Ovary (tissue), 9 donors: ENCODE data around the gene MYO6. TPM values are rescaled to one million over a fixed set of nuclear protein-coding genes. Genes with fewer than 3 reads are reported as not detected.
A peak's percentile ranks its signal among the peaks of the same experiment; 100 is the strongest.

ENCODE experiments used
- DNase-seq, 5 donors: peaks; one replicate each; pipeline ENCODE4 v3.0.0-alpha.2; 2019 to 2020
- H3K27ac ChIP-seq, 2 donors: fragments of 200-600 bp; one replicate each; pipeline versions ENCODE4 v1.5.1 to v1.8.0; 2019 to 2022
- H3K27me3 ChIP-seq: fragments of 200-600 bp; one replicate; pipeline ENCODE4 v1.8.0; 2022
- H3K36me3 ChIP-seq: fragments of 200-600 bp; sonication (generic); one replicate; pipeline ENCODE4 v1.5.1; 2019
- H3K4me1 ChIP-seq: one replicate; pipeline ENCODE4 v1.8.1; 2013; ENCODE audit warnings: mild to moderate bottlenecking, moderate library complexity; ENCODE audit not compliant: insufficient read depth
- H3K4me3 ChIP-seq: fragments of 200-600 bp; sonication (generic); one replicate; pipeline ENCODE4 v1.5.1; 2017
- H3K9me3 ChIP-seq, 2 donors: fragments of 200-600 bp in 1 of 2; sonication (generic) in 1 of 2; one replicate each; pipeline versions ENCODE4 v1.5.1 to v1.8.1; 2013 to 2019; ENCODE audit warnings: mild to moderate bottlenecking in 1 of 2, moderate library complexity in 1 of 2
- CTCF ChIP-seq, 3 donors: fragments of 450-650 bp in 2 of 3; fragments of 200-600 bp in 1 of 3; IDR thresholded peaks; one replicate each; pipeline versions ENCODE4 v1.5.1 to v1.8.0; 2016 to 2022; ENCODE audit warnings: antibody characterized with exemption in 3 of 3, mild to moderate bottlenecking in 1 of 3
- EP300 ChIP-seq: sonication (generic); formaldehyde crosslinking; IDR thresholded peaks from one replicate; pipeline ENCODE4 v1.6.1; 2017; ENCODE audit warnings: antibody characterized with exemption
- POLR2A ChIP-seq: fragments of 450-650 bp; IDR thresholded peaks from one replicate; pipeline ENCODE4 v1.6.1; 2017; ENCODE audit warnings: antibody characterized with exemption, mild to moderate bottlenecking, moderate library complexity
- WGBS, 3 donors: extraction: QIAGEN DNeasy Blood & Tissue Kit in 1 of 3; methylation state at CpG; one replicate each; pipeline versions ENCODE4 v1.1.5 to v1.1.7; 2013 to 2017; 5-methylcytosine and 5-hydroxymethylcytosine counted together
- intact Hi-C, 4 donors: fragments of 100-400 bp; cut with DNase I; formaldehyde crosslinking; loops; one replicate each; pipeline versions ENCODE4 v1.11.0 to v1.15.1; 2022 to 2023
- polyA plus RNA-seq, 2 donors: library from polyadenylated mRNA; stranded (reverse); fragments of 200-250 nt in 1 of 2; fragments of 350-450 nt in 1 of 2; fragmentation: Illumina TruSeq in 1 of 2; extraction: RNeasy Lipid Tissue Mini Kit (QIAGEN cat#74804) in 1 of 2; gene quantifications; one replicate each; pipeline ENCODE4 v1.2.3, GENCODE V29; 2013 to 2014
- total RNA-seq, 7 donors: library from RNA; depleted of rRNA in 2 of 7; stranded (reverse); fragments of >200 nt in 2 of 7; fragmentation: NEBNext Ultra II Directional in 3 of 7; extraction: Animal tissue kit (Norgen Biotek cat#: 25700) in 3 of 7; gene quantifications; one replicate each; pipeline versions ENCODE4 v1.1.0 to v1.2.4, GENCODE V29; 2016 to 2023
- donor health status: DM: no; HTN: no; CAD: no; lungs with moderate emphysema.
- donor health status: DM: no; HTN: no; CAD: no.
- donor health status: Bipolar disorder and iron deficiency.
- donor health status: DM: yes; HTN: yes; CAD: no.
- donor health status: DM: no; HTN: no; CAD: no.
- donor health status: DM: yes; HTN: yes; CAD: no.

Gene MYO6
- total and polyA plus RNA-seq, 9 donors: 4.4 to 20.8 (median 12.3) TPM

DNA sequence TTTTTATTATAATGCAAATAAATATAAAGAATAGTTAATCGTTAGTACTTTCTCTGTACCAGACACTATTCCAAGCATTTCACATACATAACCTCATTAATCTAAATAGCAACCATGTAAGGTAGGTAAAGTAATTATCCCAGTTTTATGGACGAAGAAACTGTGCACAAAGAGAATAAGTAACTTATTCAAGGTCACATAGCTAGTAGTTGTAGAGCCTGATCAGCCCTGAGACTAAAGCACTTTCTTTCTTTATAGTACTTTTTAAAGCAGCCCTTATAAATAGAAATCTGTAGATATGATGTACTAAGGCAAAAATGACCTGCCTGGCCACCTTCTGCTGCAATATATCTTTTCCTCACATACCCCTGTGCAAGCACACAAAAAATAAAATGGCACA is 104.8 kb downstream of the MYO6 start:
- no peak overlapping the region for H3K4me3 ChIP-seq
- TF ChIP-seq EP300 (no peak), CTCF (IDR thresholded peaks at IDR 0.05) (no peak)
- H3K27ac ChIP-seq: no peak overlapping the region
- no peaks in the 10 kb centered on the region for H3K36me3 ChIP-seq
- no peaks in the 10 kb centered on the region for H3K9me3 ChIP-seq
- no peaks in the 10 kb centered on the region for H3K27me3 ChIP-seq
- WGBS, 3 donors: 85 to 89% (median 88%) methylated on average over 2 of the region's 2 CpGs
- intact Hi-C loops: no loop called here
- no peak for DNase-seq
- peaks cover 2% of the 10 kb centered on the region for H3K4me1 ChIP-seq

DNA sequence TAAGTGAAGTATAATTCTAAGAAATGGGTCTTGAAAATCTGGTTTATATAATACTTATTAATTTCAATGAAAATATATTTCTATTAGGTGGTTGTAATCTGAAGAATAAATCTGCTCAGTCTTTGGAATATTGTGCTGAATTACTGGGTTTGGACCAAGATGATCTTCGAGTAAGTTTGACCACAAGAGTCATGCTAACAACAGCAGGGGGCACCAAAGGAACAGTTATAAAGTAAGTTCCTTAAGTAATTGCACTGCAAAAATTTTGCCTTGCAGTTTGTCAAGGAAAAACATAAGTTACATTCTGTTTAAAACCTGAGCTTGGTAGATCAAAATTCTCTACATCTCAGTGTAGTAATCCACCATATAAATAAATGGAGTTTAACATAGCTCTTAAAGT is 106.0 kb downstream of the MYO6 start:
- Histone ChIP-seq H3K4me1 (no peaks in the 10 kb centered on the region), H3K9me3 (no peaks in the 10 kb centered on the region), H3K36me3 (no peaks in the 10 kb centered on the region), H3K27ac (no peak overlapping the region), H3K4me3 (no peak overlapping the region), H3K27me3 (no peaks in the 10 kb centered on the region)
- WGBS, 3 donors: 8 to 17% (median 12%) methylated on average over 1 of the region's 1 CpG
- TF ChIP-seq POLR2A (no peak), EP300 (no peak), CTCF (IDR thresholded peaks at IDR 0.05) (no peak)
- peak in 1 of 5 donors; percentile 23 for DNase-seq
- intact Hi-C loops: no loop called here

- Histone ChIP-seq H3K27me3 (no peaks in the 10 kb centered on the region), H3K27ac (no peak overlapping the region), H3K4me1 (no peaks in the 10 kb centered on the region), H3K36me3 (no peaks in the 10 kb centered on the region), H3K4me3 (no peak overlapping the region), H3K9me3 (no peaks in the 10 kb centered on the region)
- intact Hi-C loops: no loop called here
- no peak for DNase-seq
- TF ChIP-seq CTCF (IDR thresholded peaks at IDR 0.05) (no peak), EP300 (no peak), POLR2A (no peak)
- WGBS, 3 donors: 94 to 98% (median 96%) methylated on average over 1 of the region's 1 CpG
Observed at GRCh38 chr6:75856902-75857301, 107.9 kb downstream of the MYO6 start.

DNA sequence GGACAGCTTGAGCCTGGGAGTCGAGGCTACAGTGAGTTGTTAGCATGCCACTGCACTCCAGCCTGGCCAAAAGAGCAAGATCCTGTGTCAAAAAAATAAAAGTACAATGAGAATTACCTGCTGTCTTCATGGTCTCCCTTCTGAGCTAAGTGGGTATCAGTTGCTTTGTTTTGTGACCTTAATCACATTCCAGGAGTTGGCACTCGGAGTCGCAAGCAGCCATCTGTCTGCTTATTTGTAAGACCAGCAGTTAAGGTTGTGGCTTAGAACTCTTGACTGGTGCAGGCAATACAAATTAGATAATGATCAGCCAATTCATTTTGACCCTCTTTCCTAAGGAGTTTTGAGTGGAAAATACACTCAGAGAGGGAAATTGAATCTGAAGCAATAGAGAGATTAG is 114.0 kb downstream of the MYO6 start:
- no peaks in the 10 kb centered on the region for H3K4me1 ChIP-seq
- H3K27ac ChIP-seq: no peak overlapping the region
- no peak overlapping the region for H3K4me3 ChIP-seq
- no peaks in the 10 kb centered on the region for H3K36me3 ChIP-seq
- WGBS, 3 donors: 66 to 92% (median 67%) methylated on average over 3 of the region's 3 CpGs
- TF ChIP-seq EP300 (no peak), POLR2A (no peak), CTCF (IDR thresholded peaks at IDR 0.05) (no peak)
- DNase-seq: no peak
- intact Hi-C loops: no loop called here
- no peaks in the 10 kb centered on the region for H3K9me3 ChIP-seq
- H3K27me3 ChIP-seq: no peaks in the 10 kb centered on the region

- 72 to 92% (median 81%) methylated on average over 3 of the region's 3 CpGs for WGBS, 3 donors
- intact Hi-C loops: no loop called here
- Histone ChIP-seq H3K36me3 (no peaks in the 10 kb centered on the region), H3K4me3 (no peak overlapping the region), H3K27ac (no peak overlapping the region), H3K27me3 (no peaks in the 10 kb centered on the region), H3K9me3 (no peaks in the 10 kb centered on the region), H3K4me1 (no peaks in the 10 kb centered on the region)
- no peak for DNase-seq
- TF ChIP-seq CTCF (IDR thresholded peaks at IDR 0.05) (no peak), EP300 (no peak), POLR2A (no peak)
Observed at GRCh38 chr6:75863784-75864183, 114.7 kb downstream of the MYO6 start.
